Endometrial microvascular endothelial cells (primary cell): ENCODE results near the gene ABLIM1. TPM values are rescaled to one million over a fixed set of nuclear protein-coding genes. Genes with fewer than 3 reads are reported as not detected.

Experiments
- total RNA-seq: library from RNA; depleted of rRNA; stranded (reverse); fragments of >200 nt; gene quantifications from one replicate; pipeline ENCODE4 v1.2.3, GENCODE V29; 2015; ENCODE audit errors: inconsistent ontology term

ABLIM1 gene
- total RNA-seq, 1 donor from 2014 or later = 25.9 TPM

Other genes with a start within 250 kb of the ABLIM1 start
- gene FHIP2A, start 163.5 kb upstream of the ABLIM1 start, total RNA-seq = 16.3 TPM